Gastroesophageal sphincter (tissue), 3 donors: Measurements from ENCODE around the gene ATP8A1.

Source experiments
- POLR2A ChIP-seq, 2 donors: fragments of 450-650 bp; IDR thresholded peaks; one replicate each; pipeline ENCODE4 v1.6.1; 2017; ENCODE audit warnings: antibody characterized with exemption in 2 of 2, mild to moderate bottlenecking in 2 of 2, moderate library complexity in 1 of 2
- POLR2AphosphoS5 ChIP-seq: sonication (generic); formaldehyde crosslinking; IDR thresholded peaks from one replicate; pipeline ENCODE4 v1.6.1; 2017; ENCODE audit warnings: antibody characterized with exemption
- TF ChIP-seq, protein P1 (sequence below), 4 experiments: fragments of 200-600 bp in 2 of 4; fragments of 450-650 bp in 2 of 4; sonication (generic) in 1 of 4; IDR thresholded peaks; one replicate each; pipeline ENCODE4 v1.5.1; 2017 to 2019; ENCODE audit warnings: antibody characterized with exemption in 4 of 4, mild to moderate bottlenecking in 2 of 4, moderate library complexity in 2 of 4

DNA sequence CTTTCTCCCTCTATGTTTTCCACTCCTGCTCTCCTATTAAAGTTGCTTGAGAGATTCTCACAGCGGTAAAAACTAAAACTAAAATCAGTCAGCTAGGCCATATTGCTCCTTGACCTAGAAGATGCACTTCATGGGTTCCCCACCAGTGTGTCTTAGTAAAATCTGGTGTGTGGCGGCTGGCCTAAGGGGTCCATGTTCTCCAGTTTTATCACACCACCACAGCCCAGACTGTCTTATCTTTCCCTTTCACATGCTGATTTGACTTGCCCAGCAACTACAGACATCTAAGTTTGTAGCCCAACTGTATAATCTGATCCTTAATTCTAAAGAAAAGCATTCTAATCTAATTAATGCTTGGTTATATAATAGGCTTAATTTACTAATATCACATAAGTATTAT lies 68.0 kb downstream of the ATP8A1 start:
- no peak for TF ChIP-seq POLR2A (IDR thresholded peaks at IDR 0.05)
- TF ChIP-seq, protein P1, sequence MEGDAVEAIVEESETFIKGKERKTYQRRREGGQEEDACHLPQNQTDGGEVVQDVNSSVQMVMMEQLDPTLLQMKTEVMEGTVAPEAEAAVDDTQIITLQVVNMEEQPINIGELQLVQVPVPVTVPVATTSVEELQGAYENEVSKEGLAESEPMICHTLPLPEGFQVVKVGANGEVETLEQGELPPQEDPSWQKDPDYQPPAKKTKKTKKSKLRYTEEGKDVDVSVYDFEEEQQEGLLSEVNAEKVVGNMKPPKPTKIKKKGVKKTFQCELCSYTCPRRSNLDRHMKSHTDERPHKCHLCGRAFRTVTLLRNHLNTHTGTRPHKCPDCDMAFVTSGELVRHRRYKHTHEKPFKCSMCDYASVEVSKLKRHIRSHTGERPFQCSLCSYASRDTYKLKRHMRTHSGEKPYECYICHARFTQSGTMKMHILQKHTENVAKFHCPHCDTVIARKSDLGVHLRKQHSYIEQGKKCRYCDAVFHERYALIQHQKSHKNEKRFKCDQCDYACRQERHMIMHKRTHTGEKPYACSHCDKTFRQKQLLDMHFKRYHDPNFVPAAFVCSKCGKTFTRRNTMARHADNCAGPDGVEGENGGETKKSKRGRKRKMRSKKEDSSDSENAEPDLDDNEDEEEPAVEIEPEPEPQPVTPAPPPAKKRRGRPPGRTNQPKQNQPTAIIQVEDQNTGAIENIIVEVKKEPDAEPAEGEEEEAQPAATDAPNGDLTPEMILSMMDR (IDR thresholded peaks at IDR 0.05), result no peak
- no peak for TF ChIP-seq POLR2AphosphoS5
